ENCODE measurements around the gene KRTAP12-2. TPM values are rescaled to one million over a fixed set of nuclear protein-coding genes. Genes with fewer than 3 reads are reported as not detected.
"Not testable (repeated sequence)": the region's sequence is repeated elsewhere in the genome, so short reads cannot be mapped to it uniquely, and the experiment has no call there.

Gene KRTAP12-2
- total RNA-seq, 2 donors from 2014 or later: not detected

GRCh38 chr21:44697811-44698734 is 31.3 kb upstream of the KRTAP12-2 start:
- Histone ChIP-seq H3K9me3 (no peaks in the 10 kb centered on the region), H3K36me3 (no peaks in the 10 kb centered on the region), H3K4me3 (no peak overlapping the region), H3K27me3 (replicated peaks; ENCODE audit: insufficient read depth) (peaks cover 14% of the 10 kb centered on the region), H3K4me1 (replicated peaks) (no peaks in the 10 kb centered on the region), H3K27ac (no peak overlapping the region)
- TF ChIP-seq POLR2A (IDR thresholded peaks at IDR 0.05): no peak
- no peak for TF ChIP-seq POLR2AphosphoS5 (IDR thresholded peaks at IDR 0.05)
- TF ChIP-seq CTCF (IDR thresholded peaks at IDR 0.05): no peak
- no peak for DNase-seq (ENCODE audit: low spot score)
- WGBS: 43% methylated on average over 32 of the region's 35 CpGs
- intact Hi-C loops (cut with DNase I): no loop called here

- H3K27ac ChIP-seq; intact Hi-C loops (cut with DNase I); H3K4me3 ChIP-seq; DNase-seq (ENCODE audit: low spot score); H3K4me1 ChIP-seq (replicated peaks); H3K9me3 ChIP-seq; H3K36me3 ChIP-seq: not testable (repeated sequence)
- peaks cover 14% of the 10 kb centered on the region for H3K27me3 ChIP-seq (replicated peaks; ENCODE audit: insufficient read depth)
- 45% methylated on average over 17 of the region's 21 CpGs for WGBS
Measured at GRCh38 chr21:44697172-44697810, 30.6 kb upstream of the KRTAP12-2 start, which contains the start of gene KRTAP10-12. TSS of gene KRTAP10-12 (plus strand) at chr21:44697172. CDS start at chr21:44697202, 30 bp downstream.

- no peak for DNase-seq (ENCODE audit: low spot score)
- H3K36me3 ChIP-seq: no peaks in the 10 kb centered on the region
- H3K4me3 ChIP-seq: no peak overlapping the region
- no peaks in the 10 kb centered on the region for H3K4me1 ChIP-seq (replicated peaks)
- intact Hi-C loops (cut with DNase I): no loop called here
- H3K27ac ChIP-seq: no peak overlapping the region
- TF ChIP-seq POLR2A (IDR thresholded peaks at IDR 0.05) (no peak), POLR2AphosphoS5 (IDR thresholded peaks at IDR 0.05) (no peak), CTCF (IDR thresholded peaks at IDR 0.05) (no peak)
- WGBS: 71% methylated on average over 10 of the region's 10 CpGs
- peaks cover 14% of the 10 kb centered on the region for H3K27me3 ChIP-seq (replicated peaks; ENCODE audit: insufficient read depth)
- H3K9me3 ChIP-seq: no peaks in the 10 kb centered on the region
Measured at GRCh38 chr21:44696572-44696971, 29.8 kb upstream of the KRTAP12-2 start.

- TF ChIP-seq CTCF (IDR thresholded peaks at IDR 0.05) (no peak), POLR2AphosphoS5 (IDR thresholded peaks at IDR 0.05) (no peak), POLR2A (IDR thresholded peaks at IDR 0.05) (no peak)
- Histone ChIP-seq H3K36me3 (no peaks in the 10 kb centered on the region), H3K4me3 (no peak overlapping the region), H3K27ac (no peak overlapping the region), H3K4me1 (replicated peaks) (no peaks in the 10 kb centered on the region), H3K27me3 (replicated peaks; ENCODE audit: insufficient read depth) (peaks cover 11% of the 10 kb centered on the region), H3K9me3 (no peaks in the 10 kb centered on the region)
- 79% methylated on average over 8 of the region's 8 CpGs for WGBS
- DNase-seq (ENCODE audit: low spot score): no peak
- intact Hi-C loops (cut with DNase I): no loop called here
Measured at GRCh38 chr21:44695641-44696040, 28.9 kb upstream of the KRTAP12-2 start.

GRCh38 chr21:44695184-44695583 is 28.5 kb upstream of the KRTAP12-2 start:
- Histone ChIP-seq H3K36me3 (no peaks in the 10 kb centered on the region), H3K4me3 (no peak overlapping the region), H3K27ac (no peak overlapping the region), H3K4me1 (replicated peaks) (no peaks in the 10 kb centered on the region), H3K9me3 (no peaks in the 10 kb centered on the region), H3K27me3 (replicated peaks; ENCODE audit: insufficient read depth) (peaks cover 11% of the 10 kb centered on the region)
- peak; percentile 2 for DNase-seq (ENCODE audit: low spot score)
- TF ChIP-seq POLR2A (IDR thresholded peaks at IDR 0.05): no peak
- TF ChIP-seq CTCF (IDR thresholded peaks at IDR 0.05): no peak
- TF ChIP-seq POLR2AphosphoS5 (IDR thresholded peaks at IDR 0.05): no peak
- intact Hi-C loops (cut with DNase I): no loop called here
- WGBS: 73% methylated on average over 8 of the region's 8 CpGs

Data from prostate gland (tissue), 2 donors.